ENCODE data around the gene PAIP2.

DNA sequence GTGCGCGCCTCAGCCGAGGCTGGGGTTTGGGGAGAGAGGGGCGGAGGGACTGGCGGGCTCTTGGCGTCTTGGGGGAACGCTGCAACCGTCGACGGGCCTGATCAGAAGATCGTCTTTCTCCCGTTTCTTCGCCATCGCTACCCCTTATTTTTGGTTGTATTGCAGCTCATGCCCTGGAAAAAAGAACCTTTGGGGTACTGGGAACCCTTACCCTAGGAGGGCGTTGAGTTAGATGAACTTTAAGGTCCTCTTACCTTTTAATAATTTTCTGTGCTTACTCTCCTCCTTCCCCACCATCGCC, 719 bp downstream of the PAIP2 start:
- TF ChIP-seq, protein P1, sequence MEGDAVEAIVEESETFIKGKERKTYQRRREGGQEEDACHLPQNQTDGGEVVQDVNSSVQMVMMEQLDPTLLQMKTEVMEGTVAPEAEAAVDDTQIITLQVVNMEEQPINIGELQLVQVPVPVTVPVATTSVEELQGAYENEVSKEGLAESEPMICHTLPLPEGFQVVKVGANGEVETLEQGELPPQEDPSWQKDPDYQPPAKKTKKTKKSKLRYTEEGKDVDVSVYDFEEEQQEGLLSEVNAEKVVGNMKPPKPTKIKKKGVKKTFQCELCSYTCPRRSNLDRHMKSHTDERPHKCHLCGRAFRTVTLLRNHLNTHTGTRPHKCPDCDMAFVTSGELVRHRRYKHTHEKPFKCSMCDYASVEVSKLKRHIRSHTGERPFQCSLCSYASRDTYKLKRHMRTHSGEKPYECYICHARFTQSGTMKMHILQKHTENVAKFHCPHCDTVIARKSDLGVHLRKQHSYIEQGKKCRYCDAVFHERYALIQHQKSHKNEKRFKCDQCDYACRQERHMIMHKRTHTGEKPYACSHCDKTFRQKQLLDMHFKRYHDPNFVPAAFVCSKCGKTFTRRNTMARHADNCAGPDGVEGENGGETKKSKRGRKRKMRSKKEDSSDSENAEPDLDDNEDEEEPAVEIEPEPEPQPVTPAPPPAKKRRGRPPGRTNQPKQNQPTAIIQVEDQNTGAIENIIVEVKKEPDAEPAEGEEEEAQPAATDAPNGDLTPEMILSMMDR (IDR thresholded peaks at IDR 0.05), result no peak
- TF ChIP-seq POLR2AphosphoS5 (IDR thresholded peaks at IDR 0.05; ENCODE audit: low read depth, low read length) (no peak), SIN3A (IDR thresholded peaks at IDR 0.05; ENCODE audit: borderline replicate concordance, insufficient read depth, low read depth, low read length) (no peak), TCF7L2 (IDR thresholded peaks at IDR 0.05; ENCODE audit: low read depth, low read length) (no peak)
- TF ChIP-seq, protein P2, sequence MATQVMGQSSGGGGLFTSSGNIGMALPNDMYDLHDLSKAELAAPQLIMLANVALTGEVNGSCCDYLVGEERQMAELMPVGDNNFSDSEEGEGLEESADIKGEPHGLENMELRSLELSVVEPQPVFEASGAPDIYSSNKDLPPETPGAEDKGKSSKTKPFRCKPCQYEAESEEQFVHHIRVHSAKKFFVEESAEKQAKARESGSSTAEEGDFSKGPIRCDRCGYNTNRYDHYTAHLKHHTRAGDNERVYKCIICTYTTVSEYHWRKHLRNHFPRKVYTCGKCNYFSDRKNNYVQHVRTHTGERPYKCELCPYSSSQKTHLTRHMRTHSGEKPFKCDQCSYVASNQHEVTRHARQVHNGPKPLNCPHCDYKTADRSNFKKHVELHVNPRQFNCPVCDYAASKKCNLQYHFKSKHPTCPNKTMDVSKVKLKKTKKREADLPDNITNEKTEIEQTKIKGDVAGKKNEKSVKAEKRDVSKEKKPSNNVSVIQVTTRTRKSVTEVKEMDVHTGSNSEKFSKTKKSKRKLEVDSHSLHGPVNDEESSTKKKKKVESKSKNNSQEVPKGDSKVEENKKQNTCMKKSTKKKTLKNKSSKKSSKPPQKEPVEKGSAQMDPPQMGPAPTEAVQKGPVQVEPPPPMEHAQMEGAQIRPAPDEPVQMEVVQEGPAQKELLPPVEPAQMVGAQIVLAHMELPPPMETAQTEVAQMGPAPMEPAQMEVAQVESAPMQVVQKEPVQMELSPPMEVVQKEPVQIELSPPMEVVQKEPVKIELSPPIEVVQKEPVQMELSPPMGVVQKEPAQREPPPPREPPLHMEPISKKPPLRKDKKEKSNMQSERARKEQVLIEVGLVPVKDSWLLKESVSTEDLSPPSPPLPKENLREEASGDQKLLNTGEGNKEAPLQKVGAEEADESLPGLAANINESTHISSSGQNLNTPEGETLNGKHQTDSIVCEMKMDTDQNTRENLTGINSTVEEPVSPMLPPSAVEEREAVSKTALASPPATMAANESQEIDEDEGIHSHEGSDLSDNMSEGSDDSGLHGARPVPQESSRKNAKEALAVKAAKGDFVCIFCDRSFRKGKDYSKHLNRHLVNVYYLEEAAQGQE (IDR thresholded peaks at IDR 0.05; ENCODE audit: insufficient read depth in 1 of 2, low read depth in 2 of 2, low read length in 1 of 2), result no peak

All from Panc1 (cell line).